NCI-H2081 (cell line): ENCODE results near the gene CDK10.

Experiments
- DNase-seq, 2 experiments: peaks; one replicate each; lab custom pipeline; 2025; lab: John Stamatoyannopoulos, UW

Gene CDK10

GRCh38 chr16:89733322-89733721 is 46.8 kb downstream of the CDK10 start:
- no peak for DNase-seq

GRCh38 chr16:89733792-89734191 is 47.3 kb downstream of the CDK10 start:
- no peak for DNase-seq

- DNase-seq: no peak
These were observed 50.1 kb downstream of the CDK10 start for GRCh38 chr16:89736554-89736953.

- DNase-seq: no peak
These were observed 51.0 kb downstream of the CDK10 start for GRCh38 chr16:89737341-89738071.

- no peak for DNase-seq
These were observed 51.5 kb downstream of the CDK10 start for GRCh38 chr16:89738072-89738377.

- no peak for DNase-seq
These were observed 52.2 kb downstream of the CDK10 start for GRCh38 chr16:89738538-89739317.

- no peak for DNase-seq
These were observed 52.9 kb downstream of the CDK10 start for GRCh38 chr16:89739383-89739782.

- DNase-seq: no peak
These were observed 55.0 kb downstream of the CDK10 start for GRCh38 chr16:89741342-89742014.

- no peak for DNase-seq
These were observed 56.5 kb downstream of the CDK10 start for GRCh38 chr16:89742948-89743347.

- no peak for DNase-seq
These were observed 58.3 kb downstream of the CDK10 start for GRCh38 chr16:89744813-89745212.
